Measurements from ENCODE around the gene KCNA1.

The KCNA1 gene

GRCh38 chr12:4960547-4960946 lies 50.8 kb downstream of the KCNA1 start:
- no peak overlapping the region for H3K4me3 ChIP-seq (ENCODE audit: low read length)
- no peak for TF ChIP-seq ZNF274 (IDR thresholded peaks at IDR 0.05; ENCODE audit: low read depth, low read length)

DNA sequence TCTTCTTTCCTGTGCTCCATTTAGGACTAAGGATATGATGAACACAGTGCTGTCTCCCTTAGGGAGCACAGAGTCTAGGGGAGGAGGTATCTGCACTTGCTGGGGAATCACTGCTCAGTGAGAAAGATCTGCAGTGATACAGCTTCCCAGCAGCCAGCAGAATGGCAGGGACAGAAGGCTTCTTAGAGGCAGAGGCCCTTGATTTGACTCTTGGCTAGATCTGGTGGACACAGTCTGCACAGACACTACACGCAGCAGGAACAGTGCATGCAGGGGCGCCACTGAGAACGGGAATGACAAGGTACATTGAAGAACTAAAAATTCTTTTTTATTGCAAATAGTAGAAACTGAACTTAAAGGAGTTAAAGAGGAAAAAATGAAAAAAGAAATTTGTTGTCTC lies 51.6 kb downstream of the KCNA1 start:
- TF ChIP-seq ZNF274 (IDR thresholded peaks at IDR 0.05; ENCODE audit: low read depth, low read length): no peak
- H3K4me3 ChIP-seq (ENCODE audit: low read length): no peak overlapping the region

DNA sequence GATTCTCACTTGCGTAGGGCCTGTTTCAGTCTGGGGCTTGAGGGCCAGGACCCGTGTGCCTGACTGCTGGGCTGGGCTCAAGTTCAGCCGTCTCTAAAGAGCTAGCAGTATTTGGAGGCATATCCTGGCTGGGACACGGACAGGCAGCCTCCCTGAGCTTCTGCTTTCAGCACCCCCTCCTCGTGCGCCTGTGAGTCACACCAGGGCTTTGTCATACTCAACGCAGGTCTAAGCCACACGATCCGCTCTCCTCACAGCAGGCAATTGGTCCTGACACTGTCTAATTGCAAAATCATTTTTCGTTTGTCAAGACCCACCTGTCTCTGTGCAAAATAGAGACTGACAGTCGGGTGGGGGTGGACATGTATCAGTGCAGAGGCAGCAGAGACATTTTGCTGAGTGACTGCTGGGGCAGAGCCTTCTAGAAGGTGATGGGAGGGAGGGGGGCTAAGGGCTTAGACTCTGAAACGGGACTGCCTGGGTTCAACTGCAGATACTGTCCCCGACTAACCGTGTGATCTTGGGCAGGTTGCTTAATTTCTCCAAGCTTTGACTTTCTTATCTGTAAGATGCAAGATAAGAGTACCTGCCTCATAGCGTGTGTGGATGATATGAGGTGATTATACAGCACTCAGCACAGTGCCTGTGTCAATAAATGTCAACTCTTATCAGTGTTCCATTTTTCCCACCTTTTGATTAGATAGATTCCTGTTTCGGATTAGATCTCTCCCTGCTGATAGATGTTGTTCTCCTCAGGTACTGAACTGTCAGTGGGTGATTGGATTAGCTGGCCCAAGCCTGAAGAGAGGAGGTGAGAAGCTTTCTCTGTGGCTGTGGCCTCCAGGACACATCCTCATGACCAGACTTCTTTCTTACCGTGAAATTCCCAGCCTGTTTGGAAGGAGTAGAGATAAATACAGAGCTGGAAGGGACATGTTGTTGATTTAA lies 53.1 kb downstream of the KCNA1 start:
- no peak overlapping the region for H3K4me3 ChIP-seq (ENCODE audit: low read length)
- TF ChIP-seq ZNF274 (IDR thresholded peaks at IDR 0.05; ENCODE audit: low read depth, low read length): no peak
